ENCODE data around the gene DDX39B. TPM values are rescaled to one million over a fixed set of nuclear protein-coding genes. Genes with fewer than 3 reads are reported as not detected.

The DDX39B gene
- total RNA-seq, 1 donor from 2014 or later = 308 TPM

GRCh38 chr6:31575335-31575901 is 33.6 kb upstream of the DDX39B start, which contains the start of gene TNF:
Gene TNF (plus strand): TSS chr6:31575565. CDS start chr6:31575742, 177 bp downstream.
- no peak for DNase-seq

GRCh38 chr6:31574106-31575061 is 32.6 kb upstream of the DDX39B start:
- no peak for DNase-seq

- DNase-seq = no peak
Observed at GRCh38 chr6:31573239-31574105, 31.7 kb upstream of the DDX39B start.

- no peak for DNase-seq
Observed at GRCh38 chr6:31572041-31572911, 30.5 kb upstream of the DDX39B start, which contains the start of gene LTA. Gene LTA (plus strand): TSS chr6:31572289. CDS start chr6:31572743, 454 bp downstream.

GRCh38 chr6:31569861-31570536 is 28.2 kb upstream of the DDX39B start:
- DNase-seq = no peak

- DNase-seq = no peak
Observed at GRCh38 chr6:31568537-31568961, 26.7 kb upstream of the DDX39B start.

GRCh38 chr6:31567531-31568370 is 25.9 kb upstream of the DDX39B start:
- no peak for DNase-seq

GRCh38 chr6:31560697-31561058 is 18.9 kb upstream of the DDX39B start:
- DNase-seq = no peak

- DNase-seq = peak; percentile 99
Observed at GRCh38 chr6:31559958-31560696, 18.3 kb upstream of the DDX39B start.

GRCh38 chr6:31559606-31559957 is 17.8 kb upstream of the DDX39B start:
- no peak for DNase-seq

GRCh38 chr6:31558631-31559500 is 17.1 kb upstream of the DDX39B start:
- peak; percentile 56 for DNase-seq

GRCh38 chr6:31558318-31558625 is 16.5 kb upstream of the DDX39B start:
- no peak for DNase-seq

GRCh38 chr6:31557443-31558317 is 15.9 kb upstream of the DDX39B start:
- peak; percentile 50 for DNase-seq

GRCh38 chr6:31556307-31556706 is 14.5 kb upstream of the DDX39B start:
- DNase-seq = no peak

- peak; percentile 92 for DNase-seq
Observed at GRCh38 chr6:31551371-31551770, 9.6 kb upstream of the DDX39B start.

GRCh38 chr6:31548544-31548873 is 6.7 kb upstream of the DDX39B start:
- no peak for DNase-seq

- DNase-seq = no peak
Observed at GRCh38 chr6:31547727-31548543, 6.1 kb upstream of the DDX39B start.

Measured in dermis blood vessel endothelial cell (primary cell).